Caco-2 (cell line): ENCODE data around the gene CACNA1B. TPM values are rescaled to one million over a fixed set of nuclear protein-coding genes. Genes with fewer than 3 reads are reported as not detected.

Experiments
- BruUV-seq: library from RNA; stranded (reverse); fragments of 400-500 nt; replicated peaks from 2 replicates; lab custom pipeline; 2021; lab: Mats Ljungman, UMichigan
- CTCF ChIA-PET: fragments of 300-600 bp; sonication (Branson Sonifier 250); formaldehyde crosslinking; loops from one replicate; lab custom pipeline; 2022; ENCODE audit warnings: antibody characterized with exemption; lab: Charles Lee
- POLR2A ChIA-PET: fragments of 300-600 bp; sonication (Branson Sonifier 250); formaldehyde crosslinking; loops from one replicate; lab custom pipeline; 2022; ENCODE audit warnings: antibody characterized with exemption; lab: Charles Lee
- DNase-seq, 2 experiments: peaks; one replicate each; pipeline versions ENCODE4 v3.0.0 to v3.0.0-alpha.2; 2020 to 2022
- H3K27me3 ChIP-seq: replicated peaks from 2 replicates; pipeline ENCODE4 v1.6.0; 2011; ENCODE audit warnings: low read length; ENCODE audit not compliant: control insufficient read depth, insufficient read depth
- H3K36me3 ChIP-seq: 2 replicates; pipeline ENCODE4 v1.5.1; 2011; ENCODE audit warnings: low read length; ENCODE audit not compliant: control insufficient read depth, insufficient read depth
- H3K4me1 ChIP-seq: fragments of 250-450 bp; sonication (Bioruptor Pico); 2 replicates; pipeline ENCODE4 v1.5.1; 2020; ENCODE audit warnings: mild to moderate bottlenecking
- H3K4me3 ChIP-seq: 2 replicates; pipeline ENCODE4 v1.5.1; 2011; ENCODE audit warnings: low read depth, mild to moderate bottlenecking, control low read depth, low read length
- H3K9me3 ChIP-seq: fragments of 250-450 bp; sonication (Bioruptor Pico); 2 replicates; pipeline ENCODE4 v1.5.1; 2020; ENCODE audit warnings: mild to moderate bottlenecking, moderate library complexity
- H3K27ac Mint-ChIP-seq: one replicate; pipeline ENCODE4 v1.8.0; 2022; ENCODE audit warnings: mixed read lengths; ENCODE audit not compliant: unreplicated experiment
- H3K27me3 Mint-ChIP-seq: one replicate; pipeline ENCODE4 v1.8.0; 2022; ENCODE audit warnings: mixed read lengths; ENCODE audit not compliant: insufficient read depth, unreplicated experiment
- H3K36me3 Mint-ChIP-seq: one replicate; pipeline ENCODE4 v1.8.0; 2022; ENCODE audit warnings: mild to moderate bottlenecking, mixed read lengths; ENCODE audit not compliant: insufficient read depth, unreplicated experiment
- H3K4me1 Mint-ChIP-seq: one replicate; pipeline ENCODE4 v1.8.0; 2022; ENCODE audit warnings: low read depth, mixed read lengths; ENCODE audit not compliant: unreplicated experiment
- H3K4me3 Mint-ChIP-seq: one replicate; pipeline ENCODE4 v1.8.0; 2022; ENCODE audit warnings: mild to moderate bottlenecking, moderate library complexity, mixed read lengths; ENCODE audit not compliant: unreplicated experiment
- H3K9me3 Mint-ChIP-seq: one replicate; pipeline ENCODE4 v1.8.0; 2022; ENCODE audit warnings: mixed read lengths; ENCODE audit not compliant: unreplicated experiment
- CTCF ChIP-seq, 2 experiments: fragments of 200-600 bp in 1 of 2; IDR thresholded peaks; 1 replicate in 1 of 2; 2 replicates in 1 of 2; pipeline versions ENCODE4 v1.5.1 to v1.8.0; 2011 to 2022; ENCODE audit warnings: antibody characterized with exemption in 1 of 2, control low read depth in 1 of 2, inconsistent platforms in 1 of 2, low read depth in 1 of 2, low read length in 1 of 2, mild to moderate bottlenecking in 1 of 2, moderate library complexity in 1 of 2; ENCODE audit not compliant: insufficient read depth in 1 of 2, severe bottlenecking in 1 of 2, unreplicated experiment in 1 of 2
- intact Hi-C: fragments of 100-400 bp; cut with micrococcal nuclease; formaldehyde crosslinking; loops from one replicate; pipeline ENCODE4 v1.10.0; 2022; ENCODE audit not compliant: unreplicated experiment
- total RNA-seq: library from RNA; stranded (reverse); gene quantifications from 2 replicates; pipeline ENCODE4 v1.2.3, GENCODE V29; 2022

The CACNA1B gene
- total RNA-seq, 1 experiment from 2014 or later, result 0.11 TPM

- no peak for TF ChIP-seq CTCF (IDR thresholded peaks at IDR 0.05; ENCODE audit: insufficient read depth in 1 of 2, low read depth in 1 of 2, low read length in 1 of 2, severe bottlenecking in 1 of 2, unreplicated experiment in 1 of 2)
- Mint-ChIP-seq H3K4me1 (no peaks in the 10 kb centered on the region), H3K27ac (no peak overlapping the region), H3K9me3 (no peaks in the 10 kb centered on the region), H3K4me3 (no peak overlapping the region), H3K27me3 (peaks cover 6% of the 10 kb centered on the region), H3K36me3 (no peaks in the 10 kb centered on the region)
- H3K9me3 ChIP-seq, result no peaks in the 10 kb centered on the region
- no peak for DNase-seq
- H3K4me1 ChIP-seq, result peaks cover 4% of the 10 kb centered on the region; the same call in 1 of the 2 replicates
- intact Hi-C loops, result no loop called here
- POLR2A ChIA-PET, result no interaction called here
- H3K27me3 ChIP-seq, result peaks cover 1% of the 10 kb centered on the region
- H3K4me3 ChIP-seq, result peak overlapping the region; percentile 3; the same call in 1 of the 2 replicates
- H3K36me3 ChIP-seq, result no peaks in the 10 kb centered on the region
- CTCF ChIA-PET, result no interaction called here
- no TSS peak for BruUV-seq
Observed at GRCh38 chr9:138022756-138023393, 145.3 kb downstream of the CACNA1B start.

- Histone ChIP-seq H3K36me3 (no peaks in the 10 kb centered on the region), H3K4me1 (peaks cover 4% of the 10 kb centered on the region; the same call in 1 of the 2 replicates), H3K27me3 (peaks cover 1% of the 10 kb centered on the region), H3K4me3 (peak overlapping the region; percentile 38), H3K9me3 (peaks cover 2% of the 10 kb centered on the region; the same call in 1 of the 2 replicates)
- Mint-ChIP-seq H3K4me1 (no peaks in the 10 kb centered on the region), H3K4me3 (peak overlapping the region; percentile 28), H3K9me3 (no peaks in the 10 kb centered on the region), H3K27ac (no peak overlapping the region), H3K27me3 (peaks cover 6% of the 10 kb centered on the region), H3K36me3 (no peaks in the 10 kb centered on the region)
- TF ChIP-seq CTCF (IDR thresholded peaks at IDR 0.05; ENCODE audit: insufficient read depth in 1 of 2, low read depth in 1 of 2, low read length in 1 of 2, severe bottlenecking in 1 of 2, unreplicated experiment in 1 of 2), result no peak
- ChIA-PET POLR2A (no interaction called here), CTCF (no interaction called here)
- intact Hi-C loops, result no loop called here
- BruUV-seq, result no TSS peak
- DNase-seq, result no peak
Observed at GRCh38 chr9:138023394-138024124, 146.0 kb downstream of the CACNA1B start.

- CTCF ChIA-PET, result no interaction called here
Observed at GRCh38 chr9:138024131-138024530, 146.5 kb downstream of the CACNA1B start.

More at GRCh38 chr9:138024131-138024530, 146.5 kb downstream of the CACNA1B start:
- Mint-ChIP-seq H3K4me1 (no peaks in the 10 kb centered on the region), H3K36me3 (no peaks in the 10 kb centered on the region), H3K4me3 (no peak overlapping the region), H3K9me3 (no peaks in the 10 kb centered on the region), H3K27ac (no peak overlapping the region), H3K27me3 (peaks cover 6% of the 10 kb centered on the region)
- no peak for DNase-seq
- intact Hi-C loops, result no loop called here
- peaks cover 4% of the 10 kb centered on the region; the same call in 1 of the 2 replicates for H3K9me3 ChIP-seq
- no peak overlapping the region for H3K4me3 ChIP-seq
- H3K36me3 ChIP-seq, result no peaks in the 10 kb centered on the region
- POLR2A ChIA-PET, result no interaction called here
- H3K27me3 ChIP-seq, result peaks cover 1% of the 10 kb centered on the region
- H3K4me1 ChIP-seq, result peaks cover 4% of the 10 kb centered on the region; the same call in 1 of the 2 replicates
- BruUV-seq, result no TSS peak
- no peak for TF ChIP-seq CTCF (IDR thresholded peaks at IDR 0.05; ENCODE audit: insufficient read depth in 1 of 2, low read depth in 1 of 2, low read length in 1 of 2, severe bottlenecking in 1 of 2, unreplicated experiment in 1 of 2)
